ENCODE results near the gene CERS5.

CERS5 gene

GRCh38 chr12:50197297-50197727 lies 30.1 kb upstream of the CERS5 start:
- TF ChIP-seq CTCF (IDR thresholded peaks at IDR 0.05; ENCODE audit: extremely low read depth, insufficient read depth, missing control alignments), result no peak
- in situ Hi-C loops (cut with MboI; ENCODE audit: low pct_unique_long_range_greater_than_20kb, low sequenced_read_pairs, unreplicated experiment), result no loop called here
- no peak for DNase-seq (ENCODE audit: low spot score)

DNA sequence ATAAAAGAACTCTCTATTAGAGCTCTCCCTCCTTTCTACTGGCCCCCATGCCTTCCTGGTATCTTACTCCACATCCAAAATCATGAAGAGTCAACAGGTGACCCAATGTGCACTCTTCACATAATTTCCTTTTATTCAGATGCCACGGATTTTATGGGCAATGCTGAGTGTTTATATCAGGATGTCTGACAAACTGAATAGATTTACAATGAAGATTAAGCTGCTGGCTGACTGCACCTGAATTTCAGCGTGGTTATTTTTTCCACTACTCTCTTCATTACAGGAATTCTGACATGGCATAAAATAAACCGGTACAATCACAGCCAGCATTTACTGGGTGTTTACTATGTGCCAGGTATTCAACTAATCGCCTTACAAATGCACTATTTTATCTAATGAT lies 29.4 kb upstream of the CERS5 start:
- DNase-seq (ENCODE audit: low spot score), result no peak
- TF ChIP-seq CTCF (IDR thresholded peaks at IDR 0.05; ENCODE audit: extremely low read depth, insufficient read depth, missing control alignments), result no peak
- in situ Hi-C loops (cut with MboI; ENCODE audit: low pct_unique_long_range_greater_than_20kb, low sequenced_read_pairs, unreplicated experiment), result no loop called here

DNA sequence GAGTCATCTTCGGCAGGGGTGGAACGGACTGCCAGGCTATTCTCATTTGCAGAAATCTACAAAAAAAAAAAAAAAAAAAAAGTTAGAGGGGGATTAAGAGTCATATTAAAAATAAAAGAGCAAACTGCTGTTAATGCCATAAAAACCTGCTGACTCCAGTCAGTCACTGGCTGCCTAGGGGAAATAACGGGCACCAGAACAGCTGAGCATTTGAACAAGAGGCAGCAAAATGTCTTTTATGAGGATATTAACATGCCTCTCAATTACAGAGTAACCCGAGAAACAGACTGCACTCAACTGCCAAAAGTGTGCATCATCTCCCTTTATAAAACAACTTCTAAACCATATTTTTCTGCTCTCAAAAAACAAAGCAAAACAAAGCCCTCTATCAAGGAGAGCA lies 28.7 kb upstream of the CERS5 start:
- in situ Hi-C loops (cut with MboI; ENCODE audit: low pct_unique_long_range_greater_than_20kb, low sequenced_read_pairs, unreplicated experiment), result no loop called here
- no peak for DNase-seq (ENCODE audit: low spot score)
- TF ChIP-seq CTCF (IDR thresholded peaks at IDR 0.05; ENCODE audit: extremely low read depth, insufficient read depth, missing control alignments), result no peak

GRCh38 chr12:50192908-50193307 lies 25.7 kb upstream of the CERS5 start:
- no peak for TF ChIP-seq CTCF (IDR thresholded peaks at IDR 0.05; ENCODE audit: extremely low read depth, insufficient read depth, missing control alignments)
- in situ Hi-C loops (cut with MboI; ENCODE audit: low pct_unique_long_range_greater_than_20kb, low sequenced_read_pairs, unreplicated experiment), result no loop called here
- no peak for DNase-seq (ENCODE audit: low spot score)

- in situ Hi-C loops (cut with MboI; ENCODE audit: low pct_unique_long_range_greater_than_20kb, low sequenced_read_pairs, unreplicated experiment), result no loop called here
Observed at GRCh38 chr12:50192236-50192635, 25.1 kb upstream of the CERS5 start.

GRCh38 chr12:50190859-50191258 lies 23.7 kb upstream of the CERS5 start:
- no peak for TF ChIP-seq CTCF (IDR thresholded peaks at IDR 0.05; ENCODE audit: extremely low read depth, insufficient read depth, missing control alignments)
- in situ Hi-C loops (cut with MboI; ENCODE audit: low pct_unique_long_range_greater_than_20kb, low sequenced_read_pairs, unreplicated experiment), result no loop called here
- no peak for DNase-seq (ENCODE audit: low spot score)

More at GRCh38 chr12:50192236-50192635, 25.1 kb upstream of the CERS5 start:
- TF ChIP-seq CTCF (IDR thresholded peaks at IDR 0.05; ENCODE audit: extremely low read depth, insufficient read depth, missing control alignments), result no peak
- DNase-seq (ENCODE audit: low spot score), result no peak

Measured in GM13977 (cell line).